Activated CD8-positive, alpha-beta memory T cell treated with anti-CD3 and anti-CD28 coated beads, Interleukin-2, amount 50 U/mL, for 24 hours (primary cell): ENCODE measurements around the gene LARP6.

Source experiments
- DNase-seq: peaks from one replicate; pipeline ENCODE4 v3.0.0-alpha.2; 2020; ENCODE audit errors: extremely low read depth

The LARP6 gene

GRCh38 chr15:70794596-70795310, 59.2 kb downstream of the LARP6 start:
- DNase-seq: no peak

- no peak for DNase-seq
Observed at GRCh38 chr15:70793694-70794093, 60.3 kb downstream of the LARP6 start.

- no peak for DNase-seq
Observed at GRCh38 chr15:70792171-70792573, 61.8 kb downstream of the LARP6 start.

GRCh38 chr15:70791259-70791658, 62.7 kb downstream of the LARP6 start:
- DNase-seq: no peak

GRCh38 chr15:70789213-70789612, 64.7 kb downstream of the LARP6 start:
- DNase-seq: no peak

- no peak for DNase-seq
Observed at GRCh38 chr15:70788114-70789049, 65.6 kb downstream of the LARP6 start.

- DNase-seq: no peak
Observed at GRCh38 chr15:70786996-70787395, 67.0 kb downstream of the LARP6 start.

GRCh38 chr15:70783610-70784022, 70.3 kb downstream of the LARP6 start:
- no peak for DNase-seq

- no peak for DNase-seq
Observed at GRCh38 chr15:70783041-70783440, 70.9 kb downstream of the LARP6 start.

- DNase-seq: no peak
Observed at GRCh38 chr15:70781236-70781635, 72.7 kb downstream of the LARP6 start.
